HepG2 (cell line): Measurements from ENCODE around the gene PEX5L. TPM values are rescaled to one million over a fixed set of nuclear protein-coding genes. Genes with fewer than 3 reads are reported as not detected.

Source experiments
- CENPBD1 ChIP-seq: sonication (generic); formaldehyde crosslinking; IDR thresholded peaks from 2 replicates; pipeline ENCODE4 v1.8.0; 2022; ENCODE audit warnings: missing genetic modification reagents, low read depth, mild to moderate bottlenecking, borderline replicate concordance
- HOXA5 ChIP-seq: sonication (generic); formaldehyde crosslinking; IDR thresholded peaks from 2 replicates; pipeline ENCODE4 v1.4.0; 2020; ENCODE audit warnings: missing genetic modification reagents
- ZNF234 ChIP-seq: sonication (generic); formaldehyde crosslinking; conservative IDR thresholded peaks from 2 replicates; pipeline ENCODE4 v1.5.1; 2020; ENCODE audit warnings: mild to moderate bottlenecking, missing genetic modification reagents
- ZNF605 ChIP-seq: sonication (generic); formaldehyde crosslinking; IDR thresholded peaks from 2 replicates; pipeline ENCODE4 v1.8.0; 2022; ENCODE audit warnings: mild to moderate bottlenecking, missing genetic modification reagents
- polyA plus RNA-seq, 8 experiments: library from polyadenylated mRNA; depleted of rRNA in 3 of 8; stranded (reverse) in 7 of 8; unstranded in 1 of 8; fragments of >200 nt; fragmentation: Illumina TruSeq in 4 of 8; extraction: Trizol in 4 of 8; gene quantifications; 2 replicates each; pipeline versions ENCODE4 v1.2.1 to v1.2.3, GENCODE V29; 2011 to 2016; ENCODE audit warnings: low read depth in 4 of 8, missing spikeins in 1 of 8, mixed read lengths in 1 of 8; ENCODE audit not compliant: insufficient read depth in 1 of 8
- total RNA-seq, 5 experiments: library from RNA; depleted of rRNA; stranded (reverse); fragments of >200 nt; fragmentation: Illumina TruSeq; extraction: Trizol; gene quantifications; 2 replicates each; pipeline ENCODE4 v1.2.3, GENCODE V29; 2016; ENCODE audit warnings: low read depth in 1 of 5
- TF ChIP-seq, protein P1 (sequence below): sonication (generic); formaldehyde crosslinking; IDR thresholded peaks from 2 replicates; pipeline ENCODE4 v1.5.0; 2020; ENCODE audit warnings: mild to moderate bottlenecking, missing genetic modification reagents, borderline replicate concordance

PEX5L gene
- total and polyA plus RNA-seq, 2 of the 13 experiments (the other 11 are each of a cell fraction or from before 2014, with no cell fraction given): not detected

DNA sequence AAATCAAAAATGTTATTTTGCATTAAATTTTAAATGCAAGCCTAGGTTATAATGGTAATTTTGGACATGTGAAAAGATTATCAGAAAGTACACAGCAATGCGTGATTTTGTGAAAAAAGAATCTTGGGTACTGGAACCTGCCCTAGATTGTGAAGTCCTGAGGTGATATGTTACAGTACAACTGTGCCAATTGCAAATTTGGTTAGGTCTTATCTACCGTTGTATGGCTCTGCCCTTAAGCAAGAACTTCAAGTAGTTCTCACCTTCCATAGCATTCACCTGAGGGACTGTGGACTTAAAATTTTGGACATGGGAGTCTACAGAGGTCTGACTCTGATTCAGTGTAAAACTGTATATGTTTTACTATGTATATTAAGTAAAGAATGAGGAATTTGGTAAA lies 140.2 kb downstream of the PEX5L start (continued):
- TF ChIP-seq, protein P1, sequence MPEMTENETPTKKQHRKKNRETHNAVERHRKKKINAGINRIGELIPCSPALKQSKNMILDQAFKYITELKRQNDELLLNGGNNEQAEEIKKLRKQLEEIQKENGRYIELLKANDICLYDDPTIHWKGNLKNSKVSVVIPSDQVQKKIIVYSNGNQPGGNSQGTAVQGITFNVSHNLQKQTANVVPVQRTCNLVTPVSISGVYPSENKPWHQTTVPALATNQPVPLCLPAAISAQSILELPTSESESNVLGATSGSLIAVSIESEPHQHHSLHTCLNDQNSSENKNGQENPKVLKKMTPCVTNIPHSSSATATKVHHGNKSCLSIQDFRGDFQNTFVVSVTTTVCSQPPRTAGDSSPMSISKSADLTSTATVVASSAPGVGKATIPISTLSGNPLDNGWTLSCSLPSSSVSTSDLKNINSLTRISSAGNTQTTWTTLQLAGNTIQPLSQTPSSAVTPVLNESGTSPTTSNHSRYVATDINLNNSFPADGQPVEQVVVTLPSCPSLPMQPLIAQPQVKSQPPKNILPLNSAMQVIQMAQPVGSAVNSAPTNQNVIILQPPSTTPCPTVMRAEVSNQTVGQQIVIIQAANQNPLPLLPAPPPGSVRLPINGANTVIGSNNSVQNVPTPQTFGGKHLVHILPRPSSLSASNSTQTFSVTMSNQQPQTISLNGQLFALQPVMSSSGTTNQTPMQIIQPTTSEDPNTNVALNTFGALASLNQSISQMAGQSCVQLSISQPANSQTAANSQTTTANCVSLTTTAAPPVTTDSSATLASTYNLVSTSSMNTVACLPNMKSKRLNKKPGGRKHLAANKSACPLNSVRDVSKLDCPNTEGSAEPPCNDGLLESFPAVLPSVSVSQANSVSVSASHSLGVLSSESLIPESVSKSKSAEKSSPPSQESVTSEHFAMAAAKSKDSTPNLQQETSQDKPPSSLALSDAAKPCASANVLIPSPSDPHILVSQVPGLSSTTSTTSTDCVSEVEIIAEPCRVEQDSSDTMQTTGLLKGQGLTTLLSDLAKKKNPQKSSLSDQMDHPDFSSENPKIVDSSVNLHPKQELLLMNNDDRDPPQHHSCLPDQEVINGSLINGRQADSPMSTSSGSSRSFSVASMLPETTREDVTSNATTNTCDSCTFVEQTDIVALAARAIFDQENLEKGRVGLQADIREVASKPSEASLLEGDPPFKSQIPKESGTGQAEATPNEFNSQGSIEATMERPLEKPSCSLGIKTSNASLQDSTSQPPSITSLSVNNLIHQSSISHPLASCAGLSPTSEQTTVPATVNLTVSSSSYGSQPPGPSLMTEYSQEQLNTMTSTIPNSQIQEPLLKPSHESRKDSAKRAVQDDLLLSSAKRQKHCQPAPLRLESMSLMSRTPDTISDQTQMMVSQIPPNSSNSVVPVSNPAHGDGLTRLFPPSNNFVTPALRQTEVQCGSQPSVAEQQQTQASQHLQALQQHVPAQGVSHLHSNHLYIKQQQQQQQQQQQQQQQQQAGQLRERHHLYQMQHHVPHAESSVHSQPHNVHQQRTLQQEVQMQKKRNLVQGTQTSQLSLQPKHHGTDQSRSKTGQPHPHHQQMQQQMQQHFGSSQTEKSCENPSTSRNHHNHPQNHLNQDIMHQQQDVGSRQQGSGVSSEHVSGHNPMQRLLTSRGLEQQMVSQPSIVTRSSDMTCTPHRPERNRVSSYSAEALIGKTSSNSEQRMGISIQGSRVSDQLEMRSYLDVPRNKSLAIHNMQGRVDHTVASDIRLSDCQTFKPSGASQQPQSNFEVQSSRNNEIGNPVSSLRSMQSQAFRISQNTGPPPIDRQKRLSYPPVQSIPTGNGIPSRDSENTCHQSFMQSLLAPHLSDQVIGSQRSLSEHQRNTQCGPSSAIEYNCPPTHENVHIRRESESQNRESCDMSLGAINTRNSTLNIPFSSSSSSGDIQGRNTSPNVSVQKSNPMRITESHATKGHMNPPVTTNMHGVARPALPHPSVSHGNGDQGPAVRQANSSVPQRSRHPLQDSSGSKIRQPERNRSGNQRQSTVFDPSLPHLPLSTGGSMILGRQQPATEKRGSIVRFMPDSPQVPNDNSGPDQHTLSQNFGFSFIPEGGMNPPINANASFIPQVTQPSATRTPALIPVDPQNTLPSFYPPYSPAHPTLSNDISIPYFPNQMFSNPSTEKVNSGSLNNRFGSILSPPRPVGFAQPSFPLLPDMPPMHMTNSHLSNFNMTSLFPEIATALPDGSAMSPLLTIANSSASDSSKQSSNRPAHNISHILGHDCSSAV (CRISPR knock-in tag): no peak
- TF ChIP-seq ZNF234 (no peak), CENPBD1 (CRISPR knock-in tag) (no peak), ZNF605 (no peak), HOXA5 (CRISPR knock-in tag) (no peak)
- TF ChIP-seq, all 625 proteins: peak for 0
